Esophagus squamous epithelium (tissue), 5 donors: ENCODE data around the gene CAPN11. TPM values are rescaled to one million over a fixed set of nuclear protein-coding genes. Genes with fewer than 3 reads are reported as not detected.

Source experiments
- DNase-seq: peaks from one replicate; lab custom pipeline; 2025; lab: John Stamatoyannopoulos, UW
- H3K27ac ChIP-seq, 4 donors: fragments of 200-600 bp; sonication (generic); one replicate each; pipeline ENCODE4 v1.5.1; 2016 to 2019; ENCODE audit warnings: mild to moderate bottlenecking in 1 of 4
- H3K27me3 ChIP-seq, 4 donors: fragments of 200-600 bp; sonication (generic); 1 replicate in 3 of 4; 2 replicates in 1 of 4; pipeline versions ENCODE4 v1.5.1 to v1.6.0; 2017 to 2021; ENCODE audit warnings: antibody characterized with exemption in 1 of 4
- H3K36me3 ChIP-seq, 3 donors: fragments of 200-600 bp; sonication (generic); one replicate each; pipeline ENCODE4 v1.5.1; 2016 to 2019
- H3K4me1 ChIP-seq, 3 donors: fragments of 200-600 bp; sonication (generic); one replicate each; pipeline ENCODE4 v1.5.1; 2017 to 2019
- H3K4me3 ChIP-seq, 4 donors: fragments of 200-600 bp; sonication (generic); 1 replicate in 3 of 4; 2 replicates in 1 of 4; pipeline ENCODE4 v1.5.1; 2016 to 2019; ENCODE audit warnings: mild to moderate bottlenecking in 2 of 4, moderate library complexity in 1 of 4
- H3K9me3 ChIP-seq, 3 donors: fragments of 200-600 bp; sonication (generic); one replicate each; pipeline ENCODE4 v1.5.1; 2016 to 2019
- CTCF ChIP-seq, 6 experiments: fragments of 450-650 bp in 4 of 6; fragments of 200-600 bp in 2 of 6; sonication (generic) in 2 of 6; IDR thresholded peaks; one replicate each; pipeline ENCODE4 v1.5.1; 2016 to 2019; ENCODE audit warnings: antibody characterized with exemption in 6 of 6, mild to moderate bottlenecking in 4 of 6, moderate library complexity in 4 of 6
- POLR2A ChIP-seq, 4 donors: fragments of 450-650 bp; IDR thresholded peaks; one replicate each; pipeline ENCODE4 v1.6.1; 2017; ENCODE audit warnings: antibody characterized with exemption in 4 of 4, mild to moderate bottlenecking in 4 of 4, moderate library complexity in 3 of 4
- WGBS, 2 donors: methylation state at CpG; one replicate each; pipeline ENCODE4 v1.1.5; 2018; 5-methylcytosine and 5-hydroxymethylcytosine counted together
- intact Hi-C: fragments of 100-400 bp; cut with DNase I; formaldehyde crosslinking; loops from one replicate; pipeline ENCODE4 v1.15.0; 2022
- total RNA-seq, 4 donors: library from RNA; depleted of rRNA; stranded (reverse); fragments of >200 nt; gene quantifications; one replicate each; pipeline ENCODE4 v1.1.0, GENCODE V29; 2016
- donor health status: DM: yes; HTN: yes; CAD: no.

Gene CAPN11
- total RNA-seq, 4 donors from 2014 or later, result 0.57 to 1.00 TPM; not detected in 2

- Histone ChIP-seq H3K4me1 (peaks cover 0 to 43% (median 8%) of the 10 kb centered on the region in 3 donors), H3K27me3 (no peaks in the 10 kb centered on the region), H3K27ac (peak overlapping the region in 1 of 4 donors; percentile 22), H3K36me3 (no peaks in the 10 kb centered on the region), H3K9me3 (no peaks in the 10 kb centered on the region), H3K4me3 (no peak overlapping the region)
- intact Hi-C loops, result no loop called here
- 76 to 83% methylated on average over 9 of the region's 15 CpGs for WGBS, 2 donors
- no peak for DNase-seq
- TF ChIP-seq POLR2A (IDR thresholded peaks at IDR 0.05) (no peak), CTCF (IDR thresholded peaks at IDR 0.05) (no peak)
These were observed 17.6 kb downstream of the CAPN11 start for GRCh38 chr6:44176130-44176761.

- Histone ChIP-seq H3K36me3 (no peaks in the 10 kb centered on the region), H3K9me3 (no peaks in the 10 kb centered on the region), H3K27ac (peak overlapping the region in 2 of 4 donors; percentile 22 to 52), H3K27me3 (no peaks in the 10 kb centered on the region), H3K4me3 (no peak overlapping the region), H3K4me1 (peaks cover 0 to 43% (median 8%) of the 10 kb centered on the region in 3 donors)
- WGBS, 2 donors, result 62 to 78% methylated on average over 12 to 17 of the region's 24 CpGs
- no peak for DNase-seq
- intact Hi-C loops, result no loop called here
- TF ChIP-seq POLR2A (IDR thresholded peaks at IDR 0.05) (no peak), CTCF (IDR thresholded peaks at IDR 0.05) (no peak)
These were observed 18.3 kb downstream of the CAPN11 start for GRCh38 chr6:44176762-44177509.

GRCh38 chr6:44177691-44178423 is 19.2 kb downstream of the CAPN11 start:
- Histone ChIP-seq H3K9me3 (no peaks in the 10 kb centered on the region), H3K4me3 (no peak overlapping the region), H3K27me3 (no peaks in the 10 kb centered on the region), H3K27ac (peak overlapping the region; percentile 7 to 56 (median 50)), H3K4me1 (peaks cover 0 to 44% (median 8%) of the 10 kb centered on the region in 3 donors), H3K36me3 (no peaks in the 10 kb centered on the region)
- 21 to 46% methylated on average over 9 to 10 of the region's 13 CpGs for WGBS, 2 donors
- intact Hi-C loops, result no loop called here
- peak; percentile 24 for DNase-seq
- no peak for TF ChIP-seq CTCF (IDR thresholded peaks at IDR 0.05)
- TF ChIP-seq POLR2A (IDR thresholded peaks at IDR 0.05), result no peak

GRCh38 chr6:44178424-44179071 is 19.9 kb downstream of the CAPN11 start:
- WGBS, 2 donors, result 79 to 88% methylated on average over 8 to 9 of the region's 9 CpGs
- Histone ChIP-seq H3K9me3 (no peaks in the 10 kb centered on the region), H3K4me3 (no peak overlapping the region), H3K4me1 (peaks cover 0 to 49% (median 8%) of the 10 kb centered on the region in 3 donors), H3K36me3 (no peaks in the 10 kb centered on the region), H3K27ac (peak overlapping the region in 3 of 4 donors; percentile 48 to 56 (median 52)), H3K27me3 (no peaks in the 10 kb centered on the region)
- TF ChIP-seq POLR2A (IDR thresholded peaks at IDR 0.05), result no peak
- TF ChIP-seq CTCF (IDR thresholded peaks at IDR 0.05), result no peak
- intact Hi-C loops, result no loop called here
- no peak for DNase-seq
